OCI-LY3 (cell line): ENCODE measurements around the gene PGAP1.

Source experiments
- CTCF ChIP-seq: fragments of 200-600, 300-600 bp; sonication (generic); IDR thresholded peaks from 2 replicates; pipeline ENCODE4 v1.5.1; 2014; ENCODE audit warnings: antibody characterized with exemption, low read length, low read depth
- EZH2phosphoT487 ChIP-seq: fragments of 200-600 bp; shearing (Covaris generic); IDR thresholded peaks from 2 replicates; pipeline ENCODE4 v1.6.1; 2018; ENCODE audit warnings: antibody characterized with exemption, mixed run types, low read depth

- no peak for TF ChIP-seq CTCF
- no peak for TF ChIP-seq EZH2phosphoT487
These were observed 39.1 kb downstream of the PGAP1 start for GRCh38 chr2:196887431-196887830.
